AG09319 (cell line): ENCODE data around the gene CLASP1.
A peak's percentile ranks its signal among the peaks of the same experiment; 100 is the strongest.
"Not testable (repeated sequence)": the region's sequence is repeated elsewhere in the genome, so short reads cannot be mapped to it uniquely, and the experiment has no call there.

Experiments
- DNase-seq: peaks from one replicate; pipeline ENCODE4 v3.0.0-alpha.2; 2010; ENCODE audit warnings: low read depth; ENCODE audit errors: extremely low read depth
- CTCF ChIP-seq: IDR thresholded peaks from 2 replicates; pipeline ENCODE4 v1.5.1; 2011; ENCODE audit warnings: low read depth, mild to moderate bottlenecking, inconsistent platforms, low read length, moderate library complexity

Gene CLASP1

GRCh38 chr2:121454549-121455090 is 194.6 kb downstream of the CLASP1 start:
- TF ChIP-seq CTCF, result no peak
- peak; percentile 24 for DNase-seq

DNA sequence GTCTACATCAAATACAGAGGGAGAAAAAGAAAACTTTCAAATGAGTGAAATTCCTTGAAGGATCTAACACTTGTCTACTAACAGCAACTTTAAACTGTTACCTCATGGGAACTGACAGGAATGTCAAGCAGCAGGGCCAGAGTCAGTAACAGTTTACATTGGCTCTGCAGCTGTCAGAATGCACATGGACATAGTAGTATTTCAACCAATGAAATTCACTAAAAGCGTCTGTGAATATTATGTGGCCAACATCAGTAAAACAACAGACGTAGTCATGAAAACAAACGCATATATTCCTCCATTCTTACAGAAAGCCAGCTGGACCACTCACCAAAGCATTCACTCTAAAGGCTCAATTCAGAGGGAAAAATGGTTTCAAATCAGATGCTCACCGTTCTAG is 197.9 kb downstream of the CLASP1 start:
- no peak for DNase-seq
- no peak for TF ChIP-seq CTCF

GRCh38 chr2:121450301-121450700 is 199.0 kb downstream of the CLASP1 start:
- no peak for DNase-seq
- no peak for TF ChIP-seq CTCF

DNA sequence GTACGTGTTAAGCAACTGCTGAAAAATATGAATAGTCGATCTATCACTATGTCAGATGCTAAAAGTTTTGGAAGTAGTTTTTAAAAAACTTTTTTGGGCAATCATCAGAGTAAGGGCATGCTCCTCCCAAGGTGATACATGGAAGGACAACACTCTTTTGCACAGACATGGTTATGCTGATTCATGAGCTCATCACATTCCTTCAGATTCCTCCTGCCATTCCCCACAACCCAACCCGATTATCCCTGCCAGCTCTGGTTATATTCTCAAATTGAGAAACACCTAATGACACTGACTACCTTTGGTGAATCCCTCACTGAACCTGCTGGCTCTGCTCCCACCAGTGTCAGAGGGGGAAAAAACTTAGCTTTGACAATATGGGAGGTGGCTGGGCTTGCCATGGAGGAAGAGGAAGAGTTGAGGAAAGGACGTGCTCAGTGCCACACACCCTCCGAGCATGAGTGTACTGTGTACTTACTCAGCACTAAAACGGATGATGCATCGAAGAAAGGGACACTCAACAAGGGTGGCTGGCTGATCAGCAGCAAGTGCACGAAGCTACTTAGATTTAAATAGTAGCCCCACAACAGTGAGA is 202.5 kb downstream of the CLASP1 start:
- TF ChIP-seq CTCF, result no peak
- no peak for DNase-seq

GRCh38 chr2:121442889-121443288 is 206.4 kb downstream of the CLASP1 start:
- no peak for TF ChIP-seq CTCF
- DNase-seq, result no peak

GRCh38 chr2:121438290-121438689 is 211.0 kb downstream of the CLASP1 start:
- DNase-seq, result not testable (repeated sequence)

- TF ChIP-seq CTCF, result no peak
- DNase-seq, result no peak
These were observed 212.3 kb downstream of the CLASP1 start for GRCh38 chr2:121436918-121437317.

DNA sequence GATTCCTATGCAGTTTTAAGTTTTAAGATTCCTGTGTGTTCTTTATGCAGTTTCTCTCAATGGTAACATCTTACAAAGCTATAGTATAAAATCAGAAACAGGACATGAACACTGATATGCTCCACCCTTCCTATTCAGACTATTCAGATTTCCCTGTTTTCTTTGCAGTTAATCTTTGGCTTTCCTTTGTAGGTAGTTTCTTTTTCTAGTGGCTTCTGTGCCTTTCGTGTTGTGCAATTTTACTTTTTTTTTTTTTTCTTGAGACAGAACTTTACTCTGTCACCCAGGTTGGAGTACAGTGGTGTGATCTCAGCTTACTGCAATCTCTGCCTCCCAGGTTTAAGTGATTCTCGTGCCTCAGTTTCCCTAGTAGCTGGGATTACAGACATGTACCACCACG is 213.5 kb downstream of the CLASP1 start:
- DNase-seq, result no peak
- no peak for TF ChIP-seq CTCF
